AG04450 (cell line): ENCODE results near the gene CLECL1. TPM values are rescaled to one million over a fixed set of nuclear protein-coding genes. Genes with fewer than 3 reads are reported as not detected.

Experiments
- CTCF ChIA-PET: fragments of 300-600, 350-600 bp; formaldehyde crosslinking; extraction: SDS; loops from one replicate; lab custom pipeline; 2022; ENCODE audit warnings: antibody characterized with exemption, inconsistent platforms; lab: Charles Lee
- POLR2A ChIA-PET: fragments of 350-600 bp; formaldehyde crosslinking; extraction: SDS; loops from one replicate; lab custom pipeline; 2021; ENCODE audit warnings: antibody characterized with exemption, inconsistent platforms; lab: Yijun Ruan, JAX
- DNase-seq: peaks from one replicate; pipeline ENCODE4 v3.0.0-alpha.2; 2011; ENCODE audit warnings: low read depth, low spot score
- H3K27ac ChIP-seq: one replicate; pipeline ENCODE4 v1.5.1; 2012; ENCODE audit warnings: low read depth, low read length, control low read depth
- H3K27me3 ChIP-seq: one replicate; pipeline ENCODE4 v1.6.0; 2012; ENCODE audit warnings: low read length; ENCODE audit not compliant: control insufficient read depth, insufficient read depth
- H3K4me3 ChIP-seq: 2 replicates; pipeline ENCODE4 v1.5.1; 2011; ENCODE audit warnings: mild to moderate bottlenecking, low read depth, low read length, control low read depth
- H3K9me3 ChIP-seq: 2 replicates; pipeline ENCODE4 v1.5.1; 2012; ENCODE audit warnings: low read length; ENCODE audit not compliant: control insufficient read depth, insufficient read depth
- CTCF ChIP-seq: IDR thresholded peaks from 2 replicates; pipeline ENCODE4 v1.5.1; 2011; ENCODE audit warnings: low read depth, low read length, control low read depth, inconsistent platforms
- polyA minus RNA-seq: library from RNA; depleted of rRNA, polyadenylated mRNA; stranded (reverse); fragments of >200 nt; gene quantifications from 2 replicates; pipeline ENCODE4 v1.2.3, GENCODE V29; 2011; rRNA and poly(A)+ RNA removed
- polyA plus RNA-seq: library from polyadenylated mRNA; depleted of rRNA; stranded (reverse); fragments of >200 nt; gene quantifications from 2 replicates; pipeline ENCODE4 v1.2.3, GENCODE V29; 2011; rRNA removed

Gene CLECL1
- polyA plus RNA-seq (not detected in 2 replicates), polyA minus RNA-seq (not detected in 2 replicates)

- DNase-seq, result no peak
- CTCF ChIA-PET, result no interaction called here
Observed at GRCh38 chr12:9732921-9733461, at the start of gene CLECL1. Gene CLECL1 (minus strand): TSS chr12:9733097.

GRCh38 chr12:9781360-9781759 is 48.5 kb upstream of the CLECL1 start:
- ChIA-PET POLR2A (no interaction called here), CTCF (no interaction called here)
- no peak overlapping the region for H3K4me3 ChIP-seq
- no peak for DNase-seq
- TF ChIP-seq CTCF, result no peak
- no peaks in the 10 kb centered on the region for H3K9me3 ChIP-seq
- no peak overlapping the region for H3K27ac ChIP-seq
- H3K27me3 ChIP-seq, result no peaks in the 10 kb centered on the region

More at GRCh38 chr12:9732921-9733461, at the start of gene CLECL1:
- Histone ChIP-seq H3K4me3 (no peak within 1 kb of the TSS), H3K9me3 (no peaks in the 10 kb centered on the region), H3K27me3 (no peaks in the 10 kb centered on the region), H3K27ac (no peak within 1 kb of the TSS)
- POLR2A ChIA-PET, result no interaction called here
- TF ChIP-seq CTCF, result no peak

GRCh38 chr12:9779209-9779608 is 46.3 kb upstream of the CLECL1 start:
- no peaks in the 10 kb centered on the region for H3K9me3 ChIP-seq
- DNase-seq, result no peak
- ChIA-PET CTCF (interaction anchor here (0.6 to 3.6 kb wide), 2 partner anchors 29 to 147 kb away, joined by 4 to 13 read pairs; no protein-coding TSS in a partner anchor), POLR2A (no interaction called here)
- TF ChIP-seq CTCF, result no peak
- H3K4me3 ChIP-seq, result no peak overlapping the region
- H3K27ac ChIP-seq, result no peak overlapping the region
- H3K27me3 ChIP-seq, result no peaks in the 10 kb centered on the region

- DNase-seq, result no peak
- CTCF ChIA-PET, result interaction anchor here (3.6 kb wide), 1 partner anchor 26 kb away, joined by 13 read pairs; no protein-coding TSS in a partner anchor
Observed at GRCh38 chr12:9776781-9777180, 43.9 kb upstream of the CLECL1 start.

More at GRCh38 chr12:9776781-9777180, 43.9 kb upstream of the CLECL1 start:
- Histone ChIP-seq H3K27ac (no peak overlapping the region), H3K4me3 (no peak overlapping the region), H3K9me3 (no peaks in the 10 kb centered on the region), H3K27me3 (no peaks in the 10 kb centered on the region)
- no peak for TF ChIP-seq CTCF
- POLR2A ChIA-PET, result interaction anchor here (0.6 kb wide), 1 partner anchor 20 kb away, joined by 3 read pairs; no protein-coding TSS in a partner anchor
